HG03460 (cell line): ENCODE measurements around the gene CTNNA3.

ENCODE experiments used
- ATAC-seq: cut with Tn5 transposase; IDR thresholded peaks from one replicate; pipeline ENCODE4 v1.9.1; 2021; ENCODE audit not compliant: unreplicated experiment

CTNNA3 gene

GRCh38 chr10:67666416-67667034 lies 29.5 kb downstream of the CTNNA3 start:
- no peak for ATAC-seq

GRCh38 chr10:67665491-67665890 lies 30.5 kb downstream of the CTNNA3 start:
- ATAC-seq, result no peak

GRCh38 chr10:67664942-67665341 lies 31.1 kb downstream of the CTNNA3 start:
- no peak for ATAC-seq

- ATAC-seq, result no peak
Observed at GRCh38 chr10:67663449-67664087, 32.4 kb downstream of the CTNNA3 start.

GRCh38 chr10:67662415-67662814 lies 33.6 kb downstream of the CTNNA3 start:
- ATAC-seq, result no peak

GRCh38 chr10:67659497-67659896 lies 36.5 kb downstream of the CTNNA3 start:
- no peak for ATAC-seq

- ATAC-seq, result no peak
Observed at GRCh38 chr10:67657775-67658174, 38.2 kb downstream of the CTNNA3 start.

GRCh38 chr10:67650558-67650957 lies 45.4 kb downstream of the CTNNA3 start:
- no peak for ATAC-seq

- ATAC-seq, result no peak
Observed at GRCh38 chr10:67648613-67649229, 47.3 kb downstream of the CTNNA3 start.

GRCh38 chr10:67630904-67631303 lies 65.1 kb downstream of the CTNNA3 start:
- ATAC-seq, result no peak

GRCh38 chr10:67629461-67629971 lies 66.5 kb downstream of the CTNNA3 start:
- ATAC-seq, result no peak

GRCh38 chr10:67622984-67623383 lies 73.0 kb downstream of the CTNNA3 start:
- no peak for ATAC-seq

GRCh38 chr10:67622511-67622910 lies 73.5 kb downstream of the CTNNA3 start:
- ATAC-seq, result no peak

- ATAC-seq, result no peak
Observed at GRCh38 chr10:67621834-67622233, 74.2 kb downstream of the CTNNA3 start.

GRCh38 chr10:67618116-67618515 lies 77.9 kb downstream of the CTNNA3 start:
- no peak for ATAC-seq

- ATAC-seq, result peak; percentile 88
Observed at GRCh38 chr10:67612577-67613537, 83.1 kb downstream of the CTNNA3 start.

GRCh38 chr10:67612176-67612575 lies 83.8 kb downstream of the CTNNA3 start:
- peak; percentile 9 for ATAC-seq

GRCh38 chr10:67609996-67610793 lies 85.8 kb downstream of the CTNNA3 start:
- ATAC-seq, result no peak

- ATAC-seq, result no peak
Observed at GRCh38 chr10:67608001-67608400, 88.0 kb downstream of the CTNNA3 start.

GRCh38 chr10:67607472-67607871 lies 88.5 kb downstream of the CTNNA3 start:
- no peak for ATAC-seq
